Peyer's patch (tissue), 4 donors: ENCODE data around the gene MSH5.

ENCODE experiments used
- POLR2A ChIP-seq, 2 donors: fragments of 450-650 bp; IDR thresholded peaks; one replicate each; pipeline ENCODE4 v1.5.1; 2017; ENCODE audit warnings: antibody characterized with exemption in 2 of 2, mild to moderate bottlenecking in 2 of 2, moderate library complexity in 2 of 2
- TF ChIP-seq, protein P1 (sequence below), 6 experiments: fragments of 450-650 bp in 4 of 6; fragments of 200-600 bp in 2 of 6; sonication (generic) in 1 of 6; IDR thresholded peaks; one replicate each; pipeline ENCODE4 v1.5.1; 2017 to 2019; ENCODE audit warnings: antibody characterized with exemption in 6 of 6, mild to moderate bottlenecking in 3 of 6, moderate library complexity in 1 of 6

GRCh38 chr6:31691078-31691463 lies 48.7 kb upstream of the MSH5 start:
- TF ChIP-seq, protein P1, sequence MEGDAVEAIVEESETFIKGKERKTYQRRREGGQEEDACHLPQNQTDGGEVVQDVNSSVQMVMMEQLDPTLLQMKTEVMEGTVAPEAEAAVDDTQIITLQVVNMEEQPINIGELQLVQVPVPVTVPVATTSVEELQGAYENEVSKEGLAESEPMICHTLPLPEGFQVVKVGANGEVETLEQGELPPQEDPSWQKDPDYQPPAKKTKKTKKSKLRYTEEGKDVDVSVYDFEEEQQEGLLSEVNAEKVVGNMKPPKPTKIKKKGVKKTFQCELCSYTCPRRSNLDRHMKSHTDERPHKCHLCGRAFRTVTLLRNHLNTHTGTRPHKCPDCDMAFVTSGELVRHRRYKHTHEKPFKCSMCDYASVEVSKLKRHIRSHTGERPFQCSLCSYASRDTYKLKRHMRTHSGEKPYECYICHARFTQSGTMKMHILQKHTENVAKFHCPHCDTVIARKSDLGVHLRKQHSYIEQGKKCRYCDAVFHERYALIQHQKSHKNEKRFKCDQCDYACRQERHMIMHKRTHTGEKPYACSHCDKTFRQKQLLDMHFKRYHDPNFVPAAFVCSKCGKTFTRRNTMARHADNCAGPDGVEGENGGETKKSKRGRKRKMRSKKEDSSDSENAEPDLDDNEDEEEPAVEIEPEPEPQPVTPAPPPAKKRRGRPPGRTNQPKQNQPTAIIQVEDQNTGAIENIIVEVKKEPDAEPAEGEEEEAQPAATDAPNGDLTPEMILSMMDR (IDR thresholded peaks at IDR 0.05), result no peak
- no peak for TF ChIP-seq POLR2A (IDR thresholded peaks at IDR 0.05)
